GM19452 (cell line): ENCODE data around the gene NPTX2.

Experiments used
- ATAC-seq: cut with Tn5 transposase; IDR thresholded peaks from one replicate; pipeline ENCODE4 v1.9.1; 2021; ENCODE audit not compliant: unreplicated experiment

Gene NPTX2

DNA sequence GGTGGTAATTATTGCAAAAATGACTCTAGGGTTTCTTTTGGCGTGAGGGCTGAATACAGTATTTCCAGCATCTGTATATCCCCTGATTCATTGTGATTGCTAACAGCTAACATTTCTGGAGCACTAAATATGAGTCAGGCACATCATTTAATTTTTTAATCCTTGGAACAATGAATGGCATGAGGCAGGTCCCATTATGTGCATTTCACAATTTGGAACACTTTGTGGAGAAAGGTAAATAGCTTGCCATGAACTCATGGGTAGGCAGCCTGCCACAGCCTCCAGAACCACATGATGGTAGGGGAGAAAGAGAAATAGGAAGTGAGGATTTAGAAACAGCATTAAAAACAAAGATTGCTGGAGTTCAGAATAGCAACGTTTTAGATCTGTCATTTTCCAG lies 1.7 kb downstream of the NPTX2 start:
- no peak for ATAC-seq

GRCh38 chr7:98619450-98620321 lies 2.6 kb downstream of the NPTX2 start:
- ATAC-seq = no peak

- no peak for ATAC-seq
Measured at GRCh38 chr7:98621573-98622482, 4.7 kb downstream of the NPTX2 start.

- ATAC-seq = no peak
Measured at GRCh38 chr7:98622926-98623325, 5.8 kb downstream of the NPTX2 start.

- no peak for ATAC-seq
Measured at GRCh38 chr7:98624846-98625420, 7.8 kb downstream of the NPTX2 start.

DNA sequence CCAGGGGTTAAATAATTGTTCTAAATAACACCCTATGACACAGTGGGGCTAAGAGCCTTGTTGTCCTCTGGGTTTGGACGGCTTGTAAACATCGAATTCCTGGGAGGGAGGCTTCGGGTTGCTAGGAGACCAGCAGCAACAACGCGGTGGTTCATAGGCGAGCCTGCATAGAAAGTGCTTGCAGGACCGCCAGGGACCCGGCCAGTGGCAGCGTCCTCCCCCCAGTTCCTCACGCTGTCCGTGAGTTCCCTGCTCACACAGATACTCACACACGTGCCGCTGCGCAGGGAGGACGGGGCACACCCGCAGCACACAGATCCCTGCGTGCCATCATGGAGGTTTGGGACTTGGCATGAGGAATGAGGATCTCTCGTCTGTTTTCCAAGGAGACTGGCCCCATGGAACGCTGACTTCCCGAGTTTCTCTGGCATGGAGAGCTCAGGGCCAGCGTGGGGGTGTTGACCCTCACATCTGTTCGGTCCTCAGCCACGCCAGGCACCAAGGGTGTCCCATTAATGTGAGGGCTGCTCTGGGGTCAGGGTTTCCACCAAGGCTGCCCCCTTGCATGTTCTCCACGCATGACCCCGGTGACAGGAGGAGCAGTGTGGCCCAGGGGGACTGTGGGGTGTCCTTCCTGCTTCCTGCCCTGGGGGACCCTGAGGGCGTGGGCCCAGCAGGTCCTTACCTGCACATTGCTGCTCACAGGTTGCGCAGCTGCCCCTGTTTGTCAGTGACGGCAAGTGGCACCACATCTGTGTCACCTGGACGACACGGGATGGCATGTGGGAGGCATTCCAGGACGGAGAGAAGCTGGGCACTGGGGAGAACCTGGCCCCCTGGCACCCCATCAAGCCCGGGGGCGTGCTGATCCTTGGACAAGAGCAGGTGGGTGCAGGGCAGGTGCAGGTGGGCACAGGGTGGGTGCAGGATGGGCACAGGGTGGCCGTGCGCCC lies 9.7 kb downstream of the NPTX2 start:
- ATAC-seq = no peak

GRCh38 chr7:98627413-98627790 lies 10.3 kb downstream of the NPTX2 start:
- ATAC-seq = no peak

DNA sequence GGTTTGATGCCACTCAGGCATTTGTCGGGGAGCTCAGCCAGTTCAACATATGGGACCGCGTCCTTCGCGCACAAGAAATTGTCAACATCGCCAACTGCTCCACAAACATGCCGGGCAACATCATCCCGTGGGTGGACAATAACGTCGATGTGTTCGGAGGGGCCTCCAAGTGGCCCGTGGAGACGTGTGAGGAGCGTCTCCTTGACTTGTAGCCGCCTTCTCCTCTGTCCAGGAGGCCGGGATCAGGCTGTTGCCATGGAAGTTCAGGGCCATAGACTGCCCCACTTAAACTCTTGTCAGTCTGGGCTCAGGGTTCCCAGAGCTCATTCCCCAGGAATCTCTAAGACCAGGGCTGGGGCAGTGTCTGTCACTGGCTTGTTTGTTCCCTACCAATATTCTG lies 11.3 kb downstream of the NPTX2 start:
- ATAC-seq = no peak

DNA sequence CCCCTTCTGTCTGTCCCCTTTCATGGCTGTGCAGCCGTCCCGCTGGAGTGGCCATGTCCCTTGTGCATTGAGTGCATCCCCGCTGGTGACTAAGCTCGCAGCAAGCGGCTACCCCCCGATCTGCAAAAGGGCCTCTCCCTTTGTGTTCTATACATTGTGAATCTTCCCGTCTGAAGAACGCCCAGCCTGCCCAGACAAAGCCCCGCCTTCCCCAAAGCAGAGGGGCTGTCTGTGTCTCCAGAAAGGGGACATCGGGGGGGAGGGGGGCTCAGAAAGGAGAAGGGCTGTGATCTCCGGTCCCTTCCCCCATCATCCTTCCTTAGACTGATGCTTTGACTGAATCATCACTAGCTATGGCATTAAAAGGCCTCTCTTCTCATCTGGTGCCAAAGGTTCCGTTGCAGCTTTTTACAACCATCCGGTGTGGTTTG lies 11.9 kb downstream of the NPTX2 start:
- ATAC-seq = no peak

DNA sequence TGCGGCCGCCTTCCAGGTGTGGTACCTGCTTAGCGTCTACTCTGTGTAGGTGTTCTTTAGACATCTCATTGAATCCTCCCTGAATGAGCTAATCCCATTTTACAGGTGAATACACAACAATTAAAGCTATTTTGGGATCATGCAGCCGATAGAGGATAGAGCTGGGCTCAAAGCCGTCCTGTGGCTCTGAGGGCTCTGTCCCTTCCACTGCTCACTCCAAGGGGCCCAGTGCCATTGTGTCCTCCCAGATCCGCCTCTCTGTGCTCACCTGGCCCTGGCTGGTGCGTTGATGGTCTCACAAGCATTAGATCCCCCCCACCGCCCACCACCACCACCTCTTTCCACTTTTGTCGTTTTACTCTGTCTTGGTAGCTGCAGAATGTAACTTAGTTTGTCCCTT lies 13.1 kb downstream of the NPTX2 start:
- ATAC-seq = no peak

DNA sequence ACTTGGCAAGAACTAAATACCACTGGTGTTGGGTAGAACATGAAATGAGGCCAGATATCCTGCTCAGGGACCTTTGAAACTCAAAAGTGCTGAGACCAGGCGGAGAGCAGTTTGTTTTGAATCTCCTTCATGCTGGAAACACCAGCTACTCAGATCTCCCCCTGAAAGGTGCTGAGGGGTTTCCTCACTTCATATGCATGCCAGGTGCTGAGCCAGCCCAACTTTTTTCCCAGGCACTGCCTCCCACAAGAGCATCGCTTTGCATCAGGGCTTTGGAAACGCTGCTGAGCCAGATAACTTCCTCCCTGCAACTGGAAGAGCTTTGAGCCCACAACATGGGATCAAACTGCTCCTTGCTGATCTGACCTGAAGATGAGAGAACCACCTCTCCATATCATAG lies 13.7 kb downstream of the NPTX2 start:
- no peak for ATAC-seq

DNA sequence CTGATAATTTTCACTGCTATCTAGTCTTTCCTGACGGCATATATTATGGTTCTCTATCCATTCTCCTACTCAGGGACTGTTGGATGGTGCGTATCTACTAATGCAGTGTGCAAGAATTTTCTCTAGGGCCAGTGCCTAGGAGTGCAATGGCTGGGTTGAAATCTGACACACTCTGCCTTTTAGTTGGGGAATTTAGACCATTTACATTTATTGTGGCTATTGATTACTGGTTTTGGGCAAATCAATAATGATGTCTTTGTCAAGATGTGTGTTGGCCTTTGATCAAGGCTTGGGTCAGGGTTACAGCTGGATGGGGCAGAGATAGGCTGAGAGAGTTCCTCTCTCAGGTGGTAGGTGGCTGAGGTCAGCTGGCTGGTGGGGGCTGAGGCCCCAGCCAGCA lies 21.8 kb downstream of the NPTX2 start:
- ATAC-seq = no peak

GRCh38 chr7:98640375-98640774 lies 23.3 kb downstream of the NPTX2 start:
- no peak for ATAC-seq

DNA sequence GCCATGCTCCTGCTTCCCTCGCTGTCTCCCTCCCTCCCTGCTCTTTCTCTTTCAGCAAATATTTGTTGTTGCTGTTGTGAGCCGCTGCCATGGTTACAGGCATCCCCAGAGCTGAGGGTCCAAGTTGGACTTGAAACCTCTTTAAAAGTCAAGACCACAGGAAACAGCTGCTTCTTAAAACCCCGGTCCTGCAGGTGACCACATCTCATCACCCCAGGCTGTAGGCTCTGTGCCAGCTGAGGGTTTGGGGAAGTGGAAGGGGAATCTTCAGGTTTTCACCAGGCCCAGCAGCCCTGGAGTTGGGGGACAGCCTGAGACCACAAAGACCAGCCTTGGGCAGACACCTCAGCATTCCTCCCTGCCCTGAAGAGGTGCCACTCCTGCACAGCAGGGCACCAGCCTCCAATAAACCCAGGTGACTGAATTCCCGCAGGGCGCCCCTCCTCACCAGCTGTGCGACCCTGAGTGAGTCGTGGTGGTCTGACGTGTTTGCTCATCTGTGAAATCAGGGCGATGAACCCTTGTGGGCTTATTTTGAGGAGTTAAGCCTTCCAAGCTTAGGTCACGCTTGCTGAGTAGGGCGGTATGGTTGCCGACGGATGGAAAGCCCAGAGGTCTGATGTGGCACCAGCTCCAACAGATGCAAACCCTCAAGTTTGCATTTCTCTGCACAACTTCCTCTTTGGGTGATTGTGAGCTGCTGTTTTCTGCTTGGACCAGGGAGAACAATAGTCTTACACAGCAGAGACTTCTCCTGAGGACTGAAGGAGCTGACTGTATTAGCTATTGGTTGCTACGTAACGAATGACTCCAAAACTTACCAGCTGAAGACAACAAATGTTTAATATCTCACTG lies 24.8 kb downstream of the NPTX2 start:
- peak; percentile 78 for ATAC-seq

- no peak for ATAC-seq
Measured at GRCh38 chr7:98643236-98643985, 26.3 kb downstream of the NPTX2 start.

GRCh38 chr7:98646465-98646864 lies 29.4 kb downstream of the NPTX2 start:
- ATAC-seq = no peak

DNA sequence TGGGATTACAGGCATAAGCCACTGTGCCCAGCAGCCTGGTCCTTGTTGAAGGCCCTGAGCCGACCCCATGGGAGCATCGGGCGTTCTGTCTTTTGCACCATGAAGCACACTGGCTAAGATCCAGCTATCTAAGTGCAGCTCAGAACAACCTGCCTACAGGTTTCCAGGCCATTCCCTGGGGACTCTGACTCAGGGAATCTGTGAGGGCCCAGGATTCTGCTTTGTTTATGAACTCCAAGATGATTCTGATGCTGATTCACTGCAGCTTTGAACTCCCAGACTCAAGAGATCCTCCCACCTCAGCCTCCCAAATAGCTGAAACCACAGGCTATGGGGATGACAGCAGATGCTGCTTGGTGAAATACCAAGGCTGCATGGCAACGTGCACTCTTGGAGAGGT lies 30.2 kb downstream of the NPTX2 start:
- no peak for ATAC-seq

GRCh38 chr7:98651760-98652159 lies 34.7 kb downstream of the NPTX2 start:
- ATAC-seq = no peak
